LNCaP clone FGC (cell line): ENCODE measurements around the gene C16orf74.

Source experiments
- DNase-seq: peaks from one replicate; pipeline ENCODE4 v3.0.0-alpha.2; 2011; ENCODE audit warnings: low read depth
- H3K4me3 ChIP-seq: 2 replicates; pipeline ENCODE4 v1.5.1; 2011; ENCODE audit warnings: mild to moderate bottlenecking, low read depth, low read length, control low read depth
- TF ChIP-seq, protein P1 (sequence below): IDR thresholded peaks from 2 replicates; pipeline ENCODE4 v1.5.1; 2012; ENCODE audit warnings: mild to moderate bottlenecking; ENCODE audit not compliant: control insufficient read depth, insufficient read depth; ENCODE audit errors: extremely low read depth

Gene C16orf74

DNA sequence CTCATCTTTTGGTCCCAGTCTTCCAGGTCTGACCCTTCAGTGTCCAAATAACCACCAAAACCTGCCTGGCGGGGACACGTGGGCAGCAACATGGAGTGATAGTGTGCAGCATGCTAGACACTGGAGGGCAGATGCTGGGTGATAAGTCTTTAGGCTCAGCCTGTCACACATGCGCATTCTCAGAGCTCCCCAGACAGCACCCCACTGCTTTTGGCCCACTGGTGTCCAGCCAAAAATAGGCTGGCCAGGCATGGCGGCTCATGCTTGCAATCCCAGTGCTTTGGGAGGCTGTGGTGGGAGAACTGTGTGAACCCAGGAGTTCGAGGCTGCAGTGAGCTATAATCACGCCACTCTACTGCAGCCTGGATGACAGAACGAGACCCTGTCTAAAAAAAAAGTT is 74.4 kb downstream of the C16orf74 start:
- H3K4me3 ChIP-seq = no peak overlapping the region
- TF ChIP-seq, protein P1, sequence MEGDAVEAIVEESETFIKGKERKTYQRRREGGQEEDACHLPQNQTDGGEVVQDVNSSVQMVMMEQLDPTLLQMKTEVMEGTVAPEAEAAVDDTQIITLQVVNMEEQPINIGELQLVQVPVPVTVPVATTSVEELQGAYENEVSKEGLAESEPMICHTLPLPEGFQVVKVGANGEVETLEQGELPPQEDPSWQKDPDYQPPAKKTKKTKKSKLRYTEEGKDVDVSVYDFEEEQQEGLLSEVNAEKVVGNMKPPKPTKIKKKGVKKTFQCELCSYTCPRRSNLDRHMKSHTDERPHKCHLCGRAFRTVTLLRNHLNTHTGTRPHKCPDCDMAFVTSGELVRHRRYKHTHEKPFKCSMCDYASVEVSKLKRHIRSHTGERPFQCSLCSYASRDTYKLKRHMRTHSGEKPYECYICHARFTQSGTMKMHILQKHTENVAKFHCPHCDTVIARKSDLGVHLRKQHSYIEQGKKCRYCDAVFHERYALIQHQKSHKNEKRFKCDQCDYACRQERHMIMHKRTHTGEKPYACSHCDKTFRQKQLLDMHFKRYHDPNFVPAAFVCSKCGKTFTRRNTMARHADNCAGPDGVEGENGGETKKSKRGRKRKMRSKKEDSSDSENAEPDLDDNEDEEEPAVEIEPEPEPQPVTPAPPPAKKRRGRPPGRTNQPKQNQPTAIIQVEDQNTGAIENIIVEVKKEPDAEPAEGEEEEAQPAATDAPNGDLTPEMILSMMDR = no peak
- DNase-seq = no peak

DNA sequence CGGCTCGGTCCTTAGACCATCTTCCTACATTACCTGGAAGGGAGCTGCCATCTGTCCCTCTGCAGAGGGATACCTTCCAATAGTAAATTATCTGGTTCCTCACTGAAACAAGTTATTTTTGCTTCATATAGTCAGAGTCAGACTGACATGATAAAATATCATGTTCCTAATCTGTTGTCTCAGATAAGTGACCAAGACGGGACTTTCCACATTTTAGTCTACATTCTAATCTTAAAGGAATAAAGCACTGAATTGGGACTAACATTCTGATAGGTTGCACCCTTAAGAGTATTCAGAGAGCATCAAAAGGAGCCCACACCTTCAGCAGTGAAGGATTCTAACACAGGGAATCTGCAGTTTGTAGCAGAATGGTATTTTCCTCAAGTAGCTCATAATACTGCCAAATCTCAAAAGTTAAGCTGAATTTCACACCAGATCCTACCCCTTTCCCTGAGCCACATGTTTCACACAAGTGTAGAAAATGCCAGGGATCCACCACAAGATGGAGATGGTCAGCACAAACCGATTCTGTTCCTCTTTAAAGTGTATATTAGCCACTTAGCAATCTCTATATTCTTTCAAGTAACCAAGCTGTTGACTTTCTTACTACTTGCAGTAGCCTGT is 75.5 kb downstream of the C16orf74 start:
- TF ChIP-seq, protein P1 = peak; percentile 52
- no peak for DNase-seq
- H3K4me3 ChIP-seq = no peak overlapping the region

DNA sequence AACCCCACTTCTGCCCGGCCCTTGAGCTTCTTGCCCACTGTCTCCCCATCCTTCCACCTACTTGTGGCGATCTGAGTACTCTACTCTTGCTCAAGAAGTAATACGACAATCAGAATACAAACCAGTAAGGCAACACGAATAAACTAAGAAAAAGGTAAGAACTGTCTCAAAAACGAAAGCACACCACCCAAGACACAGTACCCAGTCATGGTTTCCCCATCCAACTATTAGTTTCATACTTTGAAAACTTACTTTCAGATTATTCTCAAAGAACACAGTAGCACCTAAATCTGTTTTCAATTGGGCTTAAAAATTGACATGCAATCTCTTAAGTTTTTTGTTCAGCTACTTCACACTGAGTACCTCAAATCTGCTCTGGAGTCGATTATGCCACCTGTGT is 76.1 kb downstream of the C16orf74 start:
- DNase-seq = no peak
- no peak overlapping the region for H3K4me3 ChIP-seq
- TF ChIP-seq, protein P1 = no peak

- no peak for DNase-seq
- TF ChIP-seq, protein P1 = no peak
- H3K4me3 ChIP-seq = no peak overlapping the region
Measured at GRCh38 chr16:85674418-85674755, 76.5 kb downstream of the C16orf74 start.

- DNase-seq = peak; percentile 91
- no peak overlapping the region for H3K4me3 ChIP-seq
- TF ChIP-seq, protein P1 = peak; percentile 8; the same call in 1 of the 2 replicates
Measured at GRCh38 chr16:85673529-85674417, 77.1 kb downstream of the C16orf74 start.

DNA sequence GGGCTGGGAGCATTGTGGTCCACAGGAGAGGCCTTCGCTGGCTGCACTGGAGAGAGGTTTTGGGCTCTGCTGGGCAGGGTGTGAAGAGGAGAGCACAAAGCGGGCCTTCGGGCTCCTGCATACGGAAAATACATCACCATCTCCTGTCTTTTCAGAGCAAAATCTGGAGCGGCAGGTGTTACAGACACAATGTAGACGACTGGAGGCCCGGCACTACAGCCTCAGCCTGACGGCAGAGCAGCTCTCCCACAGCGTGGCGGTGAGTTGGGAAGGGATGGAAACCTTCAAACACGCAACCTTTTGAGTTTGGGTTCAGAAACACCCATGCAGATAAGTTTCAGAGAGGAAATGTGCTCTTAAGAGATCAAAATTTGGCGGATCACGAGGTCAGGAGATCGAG is 80.1 kb downstream of the C16orf74 start:
- DNase-seq = no peak
- TF ChIP-seq, protein P1 = no peak
- H3K4me3 ChIP-seq = no peak overlapping the region
